ENCODE measurements around the gene RPH3AL.

DNA sequence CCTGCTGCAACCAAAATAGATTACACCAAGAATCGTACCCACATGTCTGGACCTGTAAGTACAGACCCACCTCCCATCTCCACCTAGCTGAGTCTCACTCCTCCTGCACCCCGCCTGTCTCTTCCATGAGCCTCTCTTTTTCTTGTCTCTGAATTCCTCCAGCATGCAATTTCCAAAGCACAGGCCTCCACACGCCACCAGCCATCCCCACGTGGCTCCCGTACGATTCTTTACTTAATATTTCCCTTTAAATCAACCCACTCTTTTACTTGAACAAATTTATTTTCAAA lies 1.2 kb downstream of the RPH3AL start:
- TF ChIP-seq, protein P1, sequence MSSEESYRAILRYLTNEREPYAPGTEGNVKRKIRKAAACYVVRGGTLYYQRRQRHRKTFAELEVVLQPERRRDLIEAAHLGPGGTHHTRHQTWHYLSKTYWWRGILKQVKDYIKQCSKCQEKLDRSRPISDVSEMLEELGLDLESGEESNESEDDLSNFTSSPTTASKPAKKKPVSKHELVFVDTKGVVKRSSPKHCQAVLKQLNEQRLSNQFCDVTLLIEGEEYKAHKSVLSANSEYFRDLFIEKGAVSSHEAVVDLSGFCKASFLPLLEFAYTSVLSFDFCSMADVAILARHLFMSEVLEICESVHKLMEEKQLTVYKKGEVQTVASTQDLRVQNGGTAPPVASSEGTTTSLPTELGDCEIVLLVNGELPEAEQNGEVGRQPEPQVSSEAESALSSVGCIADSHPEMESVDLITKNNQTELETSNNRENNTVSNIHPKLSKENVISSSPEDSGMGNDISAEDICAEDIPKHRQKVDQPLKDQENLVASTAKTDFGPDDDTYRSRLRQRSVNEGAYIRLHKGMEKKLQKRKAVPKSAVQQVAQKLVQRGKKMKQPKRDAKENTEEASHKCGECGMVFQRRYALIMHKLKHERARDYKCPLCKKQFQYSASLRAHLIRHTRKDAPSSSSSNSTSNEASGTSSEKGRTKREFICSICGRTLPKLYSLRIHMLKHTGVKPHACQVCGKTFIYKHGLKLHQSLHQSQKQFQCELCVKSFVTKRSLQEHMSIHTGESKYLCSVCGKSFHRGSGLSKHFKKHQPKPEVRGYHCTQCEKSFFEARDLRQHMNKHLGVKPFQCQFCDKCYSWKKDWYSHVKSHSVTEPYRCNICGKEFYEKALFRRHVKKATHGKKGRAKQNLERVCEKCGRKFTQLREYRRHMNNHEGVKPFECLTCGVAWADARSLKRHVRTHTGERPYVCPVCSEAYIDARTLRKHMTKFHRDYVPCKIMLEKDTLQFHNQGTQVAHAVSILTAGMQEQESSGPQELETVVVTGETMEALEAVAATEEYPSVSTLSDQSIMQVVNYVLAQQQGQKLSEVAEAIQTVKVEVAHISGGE (CRISPR knock-in tag; IDR thresholded peaks at IDR 0.05), result no peak
- TF ChIP-seq POLR2AphosphoS5 (IDR thresholded peaks at IDR 0.05; ENCODE audit: low read length) (no peak), MEF2A (IDR thresholded peaks at IDR 0.05; ENCODE audit: insufficient read depth, low read depth, low read length) (no peak), NFXL1 (IDR thresholded peaks at IDR 0.05; ENCODE audit: borderline replicate concordance) (no peak), CREB1 (IDR thresholded peaks at IDR 0.05; ENCODE audit: low read depth) (no peak), SREBF2 (IDR thresholded peaks at IDR 0.05; ENCODE audit: low read length) (no peak)
- TF ChIP-seq, protein P2, sequence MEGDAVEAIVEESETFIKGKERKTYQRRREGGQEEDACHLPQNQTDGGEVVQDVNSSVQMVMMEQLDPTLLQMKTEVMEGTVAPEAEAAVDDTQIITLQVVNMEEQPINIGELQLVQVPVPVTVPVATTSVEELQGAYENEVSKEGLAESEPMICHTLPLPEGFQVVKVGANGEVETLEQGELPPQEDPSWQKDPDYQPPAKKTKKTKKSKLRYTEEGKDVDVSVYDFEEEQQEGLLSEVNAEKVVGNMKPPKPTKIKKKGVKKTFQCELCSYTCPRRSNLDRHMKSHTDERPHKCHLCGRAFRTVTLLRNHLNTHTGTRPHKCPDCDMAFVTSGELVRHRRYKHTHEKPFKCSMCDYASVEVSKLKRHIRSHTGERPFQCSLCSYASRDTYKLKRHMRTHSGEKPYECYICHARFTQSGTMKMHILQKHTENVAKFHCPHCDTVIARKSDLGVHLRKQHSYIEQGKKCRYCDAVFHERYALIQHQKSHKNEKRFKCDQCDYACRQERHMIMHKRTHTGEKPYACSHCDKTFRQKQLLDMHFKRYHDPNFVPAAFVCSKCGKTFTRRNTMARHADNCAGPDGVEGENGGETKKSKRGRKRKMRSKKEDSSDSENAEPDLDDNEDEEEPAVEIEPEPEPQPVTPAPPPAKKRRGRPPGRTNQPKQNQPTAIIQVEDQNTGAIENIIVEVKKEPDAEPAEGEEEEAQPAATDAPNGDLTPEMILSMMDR (IDR thresholded peaks at IDR 0.05 in 2 of 3, conservative IDR thresholded peaks at IDR 0.05 in 1 of 3; ENCODE audit: control insufficient read depth in 2 of 3, extremely low read depth in 1 of 3, insufficient read depth in 1 of 3, low read depth in 3 of 3, low read length in 3 of 3), result no peak
